Memory B cell (primary cell): ENCODE data around the gene IFI44L.

Experiments used
- ATAC-seq: fragments of 150-1000 bp; cut with Tn5 transposase; 2 replicates; pipeline ENCODE4 v1.10.0; 2021; ENCODE audit warnings: low read depth, mild to moderate bottlenecking, moderate library complexity
- DNase-seq, 2 donors: peaks; one replicate each; pipeline ENCODE4 v3.0.0; 2022; ENCODE audit warnings: low spot score in 2 of 2
- H3K27ac Mint-ChIP-seq: one replicate; pipeline ENCODE4 v1.8.0; 2022; ENCODE audit warnings: mild to moderate bottlenecking, moderate library complexity, mixed read lengths
- H3K27me3 Mint-ChIP-seq: one replicate; pipeline ENCODE4 v1.8.0; 2022; ENCODE audit warnings: mixed read lengths
- H3K36me3 Mint-ChIP-seq: one replicate; pipeline ENCODE4 v1.8.0; 2022; ENCODE audit warnings: mild to moderate bottlenecking, mixed read lengths
- H3K4me1 Mint-ChIP-seq: one replicate; pipeline ENCODE4 v1.8.0; 2022; ENCODE audit warnings: mixed read lengths
- H3K4me3 Mint-ChIP-seq: one replicate; pipeline ENCODE4 v1.8.0; 2022; ENCODE audit warnings: mild to moderate bottlenecking, moderate library complexity, mixed read lengths
- H3K9me3 Mint-ChIP-seq: one replicate; pipeline ENCODE4 v1.8.0; 2022; ENCODE audit warnings: mixed read lengths

The IFI44L gene

GRCh38 chr1:78683079-78683478 lies 62.8 kb downstream of the IFI44L start:
- DNase-seq (no peak), ATAC-seq (no peak)
- Mint-ChIP-seq H3K27ac (no peak overlapping the region), H3K27me3 (no peaks in the 10 kb centered on the region), H3K9me3 (no peaks in the 10 kb centered on the region), H3K4me1 (no peaks in the 10 kb centered on the region), H3K4me3 (no peak overlapping the region), H3K36me3 (no peaks in the 10 kb centered on the region)

GRCh38 chr1:78687315-78687714 lies 67.1 kb downstream of the IFI44L start:
- Mint-ChIP-seq H3K4me1 (no peaks in the 10 kb centered on the region), H3K27me3 (peaks cover 9% of the 10 kb centered on the region), H3K9me3 (no peaks in the 10 kb centered on the region), H3K36me3 (no peaks in the 10 kb centered on the region), H3K27ac (no peak overlapping the region), H3K4me3 (no peak overlapping the region)
- no peak for DNase-seq
- ATAC-seq, result no peak

- ATAC-seq (no peak), DNase-seq (no peak)
- Mint-ChIP-seq H3K27me3 (peaks cover 9% of the 10 kb centered on the region), H3K27ac (no peak overlapping the region), H3K4me3 (no peak overlapping the region), H3K4me1 (no peaks in the 10 kb centered on the region), H3K36me3 (no peaks in the 10 kb centered on the region), H3K9me3 (no peaks in the 10 kb centered on the region)
Observed at GRCh38 chr1:78687914-78688313, 67.7 kb downstream of the IFI44L start.

GRCh38 chr1:78688697-78689096 lies 68.4 kb downstream of the IFI44L start:
- no peak for DNase-seq
- H3K4me3 Mint-ChIP-seq, result no peak overlapping the region

GRCh38 chr1:78690516-78690915 lies 70.3 kb downstream of the IFI44L start:
- no peak overlapping the region for H3K27ac Mint-ChIP-seq
- no peaks in the 10 kb centered on the region for H3K4me1 Mint-ChIP-seq
- no peak overlapping the region for H3K4me3 Mint-ChIP-seq
- H3K27me3 Mint-ChIP-seq, result peaks cover 9% of the 10 kb centered on the region
- no peaks in the 10 kb centered on the region for H3K9me3 Mint-ChIP-seq
- H3K36me3 Mint-ChIP-seq, result no peaks in the 10 kb centered on the region
- no peak for DNase-seq
- ATAC-seq, result no peak

More at GRCh38 chr1:78688697-78689096, 68.4 kb downstream of the IFI44L start:
- Mint-ChIP-seq H3K9me3 (no peaks in the 10 kb centered on the region), H3K27ac (no peak overlapping the region), H3K4me1 (no peaks in the 10 kb centered on the region), H3K36me3 (no peaks in the 10 kb centered on the region), H3K27me3 (peaks cover 9% of the 10 kb centered on the region)
- ATAC-seq, result no peak

- Mint-ChIP-seq H3K4me1 (no peaks in the 10 kb centered on the region), H3K4me3 (no peak overlapping the region), H3K36me3 (no peaks in the 10 kb centered on the region), H3K27ac (no peak overlapping the region), H3K9me3 (no peaks in the 10 kb centered on the region), H3K27me3 (peaks cover 9% of the 10 kb centered on the region)
- no peak for DNase-seq
- ATAC-seq, result no peak
Observed at GRCh38 chr1:78691995-78692747, 71.9 kb downstream of the IFI44L start.
